ENCODE data around the gene TLL2.

- no peak for TF ChIP-seq USF1 (CRISPR knock-in tag; IDR thresholded peaks at IDR 0.05)
- TF ChIP-seq CTCF (IDR thresholded peaks at IDR 0.05), result no peak
- TF ChIP-seq MAX (CRISPR knock-in tag; IDR thresholded peaks at IDR 0.05), result no peak
- no peak for TF ChIP-seq ATF2 (CRISPR knock-in tag; IDR thresholded peaks at IDR 0.05; ENCODE audit: borderline replicate concordance, low read depth)
- TF ChIP-seq ZNF219 (CRISPR knock-in tag; IDR thresholded peaks at IDR 0.05; ENCODE audit: borderline replicate concordance), result no peak
- TF ChIP-seq TEAD1 (CRISPR knock-in tag; IDR thresholded peaks at IDR 0.05), result no peak
These were observed 96.3 kb downstream of the TLL2 start for GRCh38 chr10:96417441-96417840.

Data from WTC11 (cell line).